KMS-11 (cell line): Measurements from ENCODE around the gene PRKAR2B.

ENCODE experiments used
- H2AFZ ChIP-seq: fragments of 200-600 bp; sonication (generic); 2 replicates; pipeline ENCODE4 v1.6.1; 2016; ENCODE audit warnings: antibody characterized with exemption, mixed run types, low read depth
- H3K27ac ChIP-seq: fragments of 200-600 bp; sonication (generic); 2 replicates; pipeline ENCODE4 v1.6.1; 2016; ENCODE audit warnings: mild to moderate bottlenecking, mixed run types
- H3K27me3 ChIP-seq: fragments of 200-600 bp; sonication (generic); 2 replicates; pipeline ENCODE4 v1.6.1; 2017; ENCODE audit warnings: mild to moderate bottlenecking, low read depth, mixed run types, moderate library complexity; ENCODE audit not compliant: insufficient read depth
- H3K36me3 ChIP-seq: fragments of 200-600 bp; sonication (generic); 2 replicates; pipeline ENCODE4 v1.6.1; 2017; ENCODE audit warnings: mild to moderate bottlenecking, mixed run types; ENCODE audit not compliant: insufficient read depth
- H3K4me1 ChIP-seq: fragments of 200-600 bp; sonication (generic); 2 replicates; pipeline ENCODE4 v1.6.1; 2016; ENCODE audit warnings: mild to moderate bottlenecking, low read depth, mixed run types; ENCODE audit not compliant: poor library complexity, severe bottlenecking
- H3K4me2 ChIP-seq: fragments of 200-600 bp; sonication (generic); 2 replicates; pipeline ENCODE4 v1.7.0; 2016; ENCODE audit warnings: mild to moderate bottlenecking, mixed run types
- H3K4me3 ChIP-seq: fragments of 200-600 bp; sonication (generic); IDR thresholded peaks from 2 replicates; pipeline ENCODE4 v1.6.1; 2017; ENCODE audit warnings: low read depth, low read length, mixed read lengths; ENCODE audit not compliant: insufficient read depth
- H3K79me2 ChIP-seq: fragments of 200-600 bp; sonication (generic); 2 replicates; pipeline ENCODE4 v1.6.1; 2016; ENCODE audit warnings: low read depth, mixed run types; ENCODE audit not compliant: insufficient read depth
- H3K9ac ChIP-seq: fragments of 200-600 bp; sonication (generic); 2 replicates; pipeline ENCODE4 v1.6.1; 2016; ENCODE audit warnings: mild to moderate bottlenecking, mixed run types
- H4K20me1 ChIP-seq: fragments of 200-600 bp; sonication (generic); 2 replicates; pipeline ENCODE4 v1.6.1; 2016; ENCODE audit warnings: mild to moderate bottlenecking, mixed run types; ENCODE audit not compliant: insufficient read depth
- TF ChIP-seq, protein P1 (sequence below): fragments of 200-600 bp; sonication (generic); conservative IDR thresholded peaks from 2 replicates; pipeline ENCODE4 v1.6.1; 2017; ENCODE audit warnings: low read depth, mild to moderate bottlenecking, antibody characterized with exemption, low read length, moderate library complexity, mixed read lengths

The PRKAR2B gene

DNA sequence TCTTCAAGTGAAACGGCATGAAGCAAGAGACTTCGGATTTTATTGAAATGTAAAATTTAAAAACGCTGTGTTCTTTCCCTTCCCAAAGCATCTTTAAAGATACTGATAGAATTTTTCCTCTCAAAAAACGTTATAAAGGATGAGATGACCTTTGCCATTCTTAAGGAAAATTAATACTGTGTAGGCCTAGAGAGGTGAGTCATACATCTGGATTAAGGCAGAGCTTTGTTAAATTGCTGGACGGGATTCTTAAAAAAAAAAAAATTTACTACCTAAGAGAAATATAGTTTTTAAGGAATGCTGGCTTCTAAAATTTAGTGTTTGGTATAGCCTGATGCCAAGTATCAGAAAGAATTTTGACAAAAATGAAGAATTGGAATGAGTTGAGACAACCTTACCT is 118.0 kb downstream of the PRKAR2B start:
- H3K36me3 ChIP-seq, result no peaks in the 10 kb centered on the region
- H4K20me1 ChIP-seq, result no peaks in the 10 kb centered on the region
- H3K4me3 ChIP-seq, result no peak overlapping the region
- TF ChIP-seq, protein P1, sequence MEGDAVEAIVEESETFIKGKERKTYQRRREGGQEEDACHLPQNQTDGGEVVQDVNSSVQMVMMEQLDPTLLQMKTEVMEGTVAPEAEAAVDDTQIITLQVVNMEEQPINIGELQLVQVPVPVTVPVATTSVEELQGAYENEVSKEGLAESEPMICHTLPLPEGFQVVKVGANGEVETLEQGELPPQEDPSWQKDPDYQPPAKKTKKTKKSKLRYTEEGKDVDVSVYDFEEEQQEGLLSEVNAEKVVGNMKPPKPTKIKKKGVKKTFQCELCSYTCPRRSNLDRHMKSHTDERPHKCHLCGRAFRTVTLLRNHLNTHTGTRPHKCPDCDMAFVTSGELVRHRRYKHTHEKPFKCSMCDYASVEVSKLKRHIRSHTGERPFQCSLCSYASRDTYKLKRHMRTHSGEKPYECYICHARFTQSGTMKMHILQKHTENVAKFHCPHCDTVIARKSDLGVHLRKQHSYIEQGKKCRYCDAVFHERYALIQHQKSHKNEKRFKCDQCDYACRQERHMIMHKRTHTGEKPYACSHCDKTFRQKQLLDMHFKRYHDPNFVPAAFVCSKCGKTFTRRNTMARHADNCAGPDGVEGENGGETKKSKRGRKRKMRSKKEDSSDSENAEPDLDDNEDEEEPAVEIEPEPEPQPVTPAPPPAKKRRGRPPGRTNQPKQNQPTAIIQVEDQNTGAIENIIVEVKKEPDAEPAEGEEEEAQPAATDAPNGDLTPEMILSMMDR, result no peak
- no peaks in the 10 kb centered on the region for H3K79me2 ChIP-seq
- no peak overlapping the region for H2AFZ ChIP-seq
- H3K9ac ChIP-seq, result no peak overlapping the region
- H3K27ac ChIP-seq, result no peak overlapping the region
- peaks cover 9% of the 10 kb centered on the region for H3K4me1 ChIP-seq
- no peaks in the 10 kb centered on the region for H3K27me3 ChIP-seq
- no peak overlapping the region for H3K4me2 ChIP-seq

DNA sequence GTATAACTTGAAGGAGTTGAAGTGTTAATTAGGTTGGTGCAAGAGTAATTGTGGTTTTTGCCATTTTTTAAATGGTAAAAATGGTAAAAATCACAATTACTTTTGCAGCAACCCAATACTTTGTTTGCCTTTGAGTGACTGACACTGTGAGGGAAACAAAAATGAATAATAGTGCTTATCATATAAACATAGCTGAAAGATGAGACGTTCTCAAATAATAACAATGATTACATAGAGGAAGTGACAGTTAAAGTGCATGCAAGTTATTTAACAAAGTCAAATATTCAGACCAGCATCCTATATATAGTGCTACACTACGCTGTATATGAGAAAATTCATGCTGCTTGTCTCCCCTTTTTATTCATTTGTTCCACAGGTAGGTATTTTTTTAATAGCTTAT is 119.6 kb downstream of the PRKAR2B start:
- Histone ChIP-seq H2AFZ (no peak overlapping the region), H3K9ac (no peak overlapping the region), H3K4me2 (no peak overlapping the region), H3K36me3 (no peaks in the 10 kb centered on the region), H4K20me1 (no peaks in the 10 kb centered on the region), H3K4me3 (no peak overlapping the region), H3K27ac (no peak overlapping the region), H3K4me1 (peaks cover 9% of the 10 kb centered on the region), H3K79me2 (no peaks in the 10 kb centered on the region), H3K27me3 (no peaks in the 10 kb centered on the region)
- TF ChIP-seq, protein P1, result no peak

DNA sequence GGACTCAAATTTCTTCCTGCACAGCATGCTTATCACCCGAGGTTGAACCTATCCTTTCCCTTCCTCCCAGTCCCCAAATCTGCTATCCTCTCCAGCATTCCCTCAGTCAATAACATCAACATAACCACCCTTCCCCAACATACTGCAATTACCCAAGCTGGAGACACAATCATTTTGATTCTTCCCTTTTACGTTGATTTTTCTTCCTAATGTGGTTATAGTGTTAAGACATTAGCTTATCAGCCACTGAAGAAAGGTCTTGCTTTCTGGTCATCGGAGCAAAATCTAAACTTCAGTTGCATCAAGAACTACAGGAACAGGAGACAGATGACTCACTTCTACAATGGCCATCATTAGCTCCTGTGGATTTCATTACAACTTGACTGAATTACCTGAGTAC is 120.8 kb downstream of the PRKAR2B start:
- Histone ChIP-seq H3K4me3 (no peak overlapping the region), H3K79me2 (0 out of 2 replicates have a peak, but pooled peaks cover 6% of the 10 kb centered on the region), H3K27ac (no peak overlapping the region), H3K27me3 (no peaks in the 10 kb centered on the region), H3K36me3 (no peaks in the 10 kb centered on the region), H3K4me1 (peaks cover 9% of the 10 kb centered on the region), H2AFZ (no peak overlapping the region), H4K20me1 (no peaks in the 10 kb centered on the region), H3K9ac (no peak overlapping the region), H3K4me2 (no peak overlapping the region)
- TF ChIP-seq, protein P1, result no peak

DNA sequence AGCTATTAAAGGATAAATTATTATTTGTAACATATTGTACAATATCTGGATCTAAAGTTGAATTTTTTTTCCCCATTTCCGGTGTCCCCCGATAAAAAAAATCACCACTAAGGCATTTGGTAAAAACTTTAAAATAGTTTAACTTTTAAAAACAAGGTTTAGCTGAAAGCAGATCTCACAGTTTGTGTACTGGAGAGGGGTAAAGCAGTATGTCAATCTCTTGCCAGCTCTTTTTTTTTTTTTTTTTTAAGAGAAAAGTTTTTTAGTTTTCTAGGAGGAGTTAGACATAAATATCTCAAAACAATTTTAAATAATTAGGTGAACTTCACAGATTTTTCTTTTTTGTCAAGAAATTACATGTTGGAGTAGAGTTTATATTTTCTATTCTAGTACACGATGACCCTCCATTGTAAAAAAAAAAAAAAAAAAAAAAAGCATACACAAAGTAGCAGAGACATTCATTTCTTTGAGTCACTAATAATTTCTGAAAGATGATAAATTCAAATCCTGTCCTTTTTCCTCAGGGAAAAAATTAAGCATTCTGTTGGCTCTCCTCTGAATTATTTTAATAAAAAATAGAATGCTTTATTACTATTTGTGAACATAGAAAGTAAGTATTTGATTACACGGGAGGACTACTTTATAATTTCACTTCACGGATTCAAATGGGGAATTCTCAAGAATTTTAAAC is 122.4 kb downstream of the PRKAR2B start:
- Histone ChIP-seq H2AFZ (peak overlapping the region; percentile 89), H3K4me1 (peaks cover 21% of the 10 kb centered on the region), H3K4me3 (no peak overlapping the region), H4K20me1 (no peaks in the 10 kb centered on the region), H3K4me2 (peak overlapping the region; percentile 87), H3K36me3 (no peaks in the 10 kb centered on the region), H3K9ac (peak overlapping the region; percentile 71), H3K27me3 (no peaks in the 10 kb centered on the region), H3K27ac (peak overlapping the region; percentile 77), H3K79me2 (peaks cover 18% of the 10 kb centered on the region)
- TF ChIP-seq, protein P1, result no peak
